Rectal smooth muscle tissue (tissue), 1 donor: ENCODE results near the gene UMAD1.

Experiments
- H3K27ac ChIP-seq: one replicate; pipeline ENCODE4 v1.7.0; 2013; ENCODE audit warnings: low read depth, low read length, inconsistent platforms
- H3K27me3 ChIP-seq: one replicate; pipeline ENCODE4 v1.7.0; 2013; ENCODE audit warnings: low read length; ENCODE audit not compliant: control insufficient read depth, insufficient read depth
- H3K36me3 ChIP-seq: one replicate; pipeline ENCODE4 v1.7.0; 2013; ENCODE audit warnings: low read length; ENCODE audit not compliant: control insufficient read depth, insufficient read depth
- H3K4me1 ChIP-seq: one replicate; pipeline ENCODE4 v1.7.0; 2013; ENCODE audit warnings: low read length; ENCODE audit not compliant: control insufficient read depth, insufficient read depth
- H3K4me3 ChIP-seq: one replicate; pipeline ENCODE4 v1.7.0; 2013; ENCODE audit warnings: low read length
- H3K9ac ChIP-seq: one replicate; pipeline ENCODE4 v1.7.0; 2013; ENCODE audit warnings: low read length

Gene UMAD1

DNA sequence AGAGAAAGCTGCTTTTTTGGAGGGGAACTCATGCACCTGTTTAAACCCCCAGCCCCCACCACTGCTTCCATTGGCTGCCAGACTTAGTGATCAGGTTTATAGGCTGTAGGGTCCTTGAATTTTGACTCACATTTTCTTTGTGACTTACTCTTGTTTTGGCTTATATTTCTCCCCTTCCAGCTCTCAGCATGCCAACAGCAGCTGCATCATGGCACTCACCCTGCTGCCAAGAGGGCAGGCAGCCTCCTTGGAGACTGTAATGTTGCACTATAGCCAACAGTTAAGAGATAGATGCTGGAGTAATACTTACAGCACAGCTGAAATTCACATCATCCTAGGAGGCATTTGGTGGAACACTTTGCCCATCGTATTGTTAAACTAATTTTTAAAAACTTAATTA is 230.0 kb downstream of the UMAD1 start:
- no peaks in the 10 kb centered on the region for H3K4me1 ChIP-seq
- no peaks in the 10 kb centered on the region for H3K27me3 ChIP-seq
- no peaks in the 10 kb centered on the region for H3K36me3 ChIP-seq
- H3K4me3 ChIP-seq, result no peak overlapping the region
- H3K9ac ChIP-seq, result no peak overlapping the region
- no peak overlapping the region for H3K27ac ChIP-seq

DNA sequence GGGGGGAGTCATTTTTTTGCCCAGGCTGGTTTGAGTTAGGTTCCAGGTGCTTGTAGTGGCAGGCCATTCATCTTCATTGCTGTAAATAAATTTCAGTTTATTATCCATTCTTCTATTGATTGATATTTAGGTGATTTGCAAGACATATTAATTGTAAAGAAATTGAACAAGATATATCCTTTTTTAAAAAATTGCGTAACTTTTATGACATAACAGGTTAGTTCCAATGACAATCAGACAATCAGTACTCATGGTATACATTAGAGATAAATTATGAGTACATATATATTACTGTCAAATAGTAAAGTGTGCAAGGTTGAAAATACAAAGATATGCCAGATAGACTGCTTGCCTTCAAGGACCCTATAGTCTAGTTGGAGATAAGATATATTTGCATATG is 235.9 kb downstream of the UMAD1 start:
- Histone ChIP-seq H3K36me3 (no peaks in the 10 kb centered on the region), H3K9ac (no peak overlapping the region), H3K4me1 (no peaks in the 10 kb centered on the region), H3K27ac (no peak overlapping the region), H3K27me3 (no peaks in the 10 kb centered on the region), H3K4me3 (no peak overlapping the region)

DNA sequence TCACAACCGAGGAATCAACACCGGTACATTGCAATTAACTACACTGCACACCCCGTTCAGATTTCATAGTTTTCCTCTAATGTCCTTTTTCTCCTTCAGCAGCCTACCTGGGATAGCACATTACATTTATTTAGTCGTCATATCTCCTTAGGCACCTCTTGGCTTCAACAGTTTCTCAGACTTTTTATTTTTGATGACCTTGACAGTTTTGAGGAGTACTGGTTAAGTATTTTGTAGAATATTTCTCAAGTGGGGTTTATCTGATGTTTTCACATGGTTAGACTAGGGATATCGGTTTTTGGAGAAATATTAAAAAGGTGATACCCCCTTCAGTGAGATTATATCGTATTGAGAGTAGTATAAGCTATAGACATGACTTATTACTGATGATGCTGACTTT is 241.0 kb downstream of the UMAD1 start:
- Histone ChIP-seq H3K27me3 (no peaks in the 10 kb centered on the region), H3K9ac (no peak overlapping the region), H3K4me3 (no peak overlapping the region), H3K36me3 (no peaks in the 10 kb centered on the region), H3K27ac (no peak overlapping the region), H3K4me1 (peaks cover 2% of the 10 kb centered on the region)

DNA sequence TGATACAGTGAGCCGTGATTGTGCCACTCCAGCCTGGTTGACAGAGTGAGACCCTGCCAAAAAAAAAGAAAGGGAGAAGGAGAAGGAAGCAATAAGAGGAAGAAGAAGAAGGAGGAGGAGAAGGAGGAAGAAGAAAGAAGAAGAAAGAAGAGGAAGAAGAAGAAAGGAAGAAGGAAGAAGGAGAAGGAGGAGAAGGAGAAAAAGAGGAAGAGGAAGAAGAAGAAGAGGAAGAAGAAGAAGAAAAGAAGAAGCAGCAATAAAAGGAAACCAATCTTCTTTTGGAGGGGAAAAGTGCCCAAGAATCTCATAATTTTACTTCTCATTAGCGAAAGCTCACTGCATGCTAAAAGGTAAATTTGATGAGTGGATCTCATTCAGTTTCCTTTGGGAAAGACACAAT is 242.3 kb downstream of the UMAD1 start:
- Histone ChIP-seq H3K4me3 (no peak overlapping the region), H3K27ac (no peak overlapping the region), H3K9ac (no peak overlapping the region), H3K36me3 (no peaks in the 10 kb centered on the region), H3K4me1 (peaks cover 2% of the 10 kb centered on the region), H3K27me3 (no peaks in the 10 kb centered on the region)

DNA sequence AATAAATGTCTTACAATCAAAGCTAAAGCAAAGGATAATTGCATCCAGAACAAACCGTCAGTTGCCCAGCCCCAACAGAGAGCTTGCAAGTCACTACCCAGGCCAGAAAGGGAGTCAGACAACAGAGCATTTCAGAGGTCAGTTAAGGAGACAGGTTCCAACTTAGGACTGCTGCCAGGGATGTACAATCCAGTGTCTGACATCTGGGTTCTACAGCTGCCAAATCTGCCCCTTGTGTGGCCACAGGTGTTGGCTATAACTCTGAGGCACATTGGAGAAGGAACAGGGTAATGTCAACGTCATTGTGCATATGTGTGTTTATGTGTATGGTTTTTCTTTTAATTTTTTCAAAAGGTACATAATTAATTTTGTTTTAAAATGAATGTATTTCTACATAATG is 242.8 kb downstream of the UMAD1 start:
- Histone ChIP-seq H3K27ac (no peak overlapping the region), H3K4me1 (peaks cover 2% of the 10 kb centered on the region)

DNA sequence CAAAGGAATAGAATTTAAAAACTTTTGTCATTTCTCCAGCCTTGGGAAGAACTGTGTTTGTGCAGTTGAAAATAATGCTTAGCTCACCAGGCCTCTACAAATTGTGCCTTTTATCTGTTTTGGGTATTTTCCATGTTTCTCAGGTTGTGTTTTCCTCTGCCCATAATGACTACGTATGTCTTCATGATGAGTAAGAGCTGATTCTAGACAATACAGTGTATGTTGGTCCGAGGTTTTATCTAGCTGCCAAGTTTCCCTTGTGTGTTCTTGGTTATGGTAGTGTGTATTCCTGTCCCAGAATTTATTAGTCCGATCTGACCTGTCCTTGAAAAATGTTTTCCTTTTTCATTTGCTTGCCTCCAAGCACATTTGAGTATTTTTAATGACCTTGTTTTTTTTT is 244.3 kb downstream of the UMAD1 start:
- no peaks in the 10 kb centered on the region for H3K36me3 ChIP-seq
- no peak overlapping the region for H3K27ac ChIP-seq
- no peaks in the 10 kb centered on the region for H3K27me3 ChIP-seq
- H3K9ac ChIP-seq, result no peak overlapping the region
- no peak overlapping the region for H3K4me3 ChIP-seq
- peaks cover 2% of the 10 kb centered on the region for H3K4me1 ChIP-seq

More for the DNA sequence above, 242.8 kb downstream of the UMAD1 start:
- Histone ChIP-seq H3K27me3 (no peaks in the 10 kb centered on the region), H3K36me3 (no peaks in the 10 kb centered on the region), H3K9ac (no peak overlapping the region), H3K4me3 (no peak overlapping the region)

DNA sequence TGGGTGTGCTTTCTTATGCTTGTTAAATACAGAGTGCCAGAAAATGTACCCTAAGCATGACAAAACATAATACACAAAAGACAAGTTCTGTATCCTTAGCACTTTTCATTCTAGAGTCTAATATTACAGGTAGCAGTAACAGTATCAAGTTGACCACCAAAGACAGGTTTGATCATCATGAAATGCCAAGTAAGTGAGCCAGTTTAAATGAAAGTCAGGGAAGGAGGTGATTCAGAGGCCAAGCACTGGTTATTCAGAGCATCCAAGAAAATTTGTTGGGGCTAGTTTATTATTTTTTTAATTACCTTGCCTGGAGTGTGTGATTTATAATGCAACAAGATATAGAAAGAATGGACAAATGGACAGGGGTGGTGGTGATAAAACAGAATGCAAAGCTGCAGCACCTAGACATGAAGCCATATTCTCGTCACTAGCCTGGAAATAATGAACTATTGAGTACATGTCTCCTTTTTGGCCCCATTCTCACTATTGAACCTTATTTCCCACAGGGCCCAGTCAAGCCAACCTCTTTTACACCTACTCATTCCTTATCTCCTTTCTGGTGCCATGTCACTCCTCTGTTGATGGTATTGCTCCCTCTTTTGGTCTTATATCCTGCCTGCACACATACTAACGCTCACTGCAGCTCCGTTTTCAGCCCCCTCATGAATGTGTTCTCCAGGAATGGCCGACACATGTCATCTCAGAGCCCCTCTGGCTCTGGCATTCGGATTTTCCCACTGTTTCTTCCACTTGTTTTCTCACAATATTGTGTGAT is 249.4 kb downstream of the UMAD1 start:
- no peaks in the 10 kb centered on the region for H3K36me3 ChIP-seq
- no peaks in the 10 kb centered on the region for H3K4me1 ChIP-seq
- H3K9ac ChIP-seq, result no peak overlapping the region
- no peak overlapping the region for H3K27ac ChIP-seq
- H3K27me3 ChIP-seq, result no peaks in the 10 kb centered on the region
- no peak overlapping the region for H3K4me3 ChIP-seq

DNA sequence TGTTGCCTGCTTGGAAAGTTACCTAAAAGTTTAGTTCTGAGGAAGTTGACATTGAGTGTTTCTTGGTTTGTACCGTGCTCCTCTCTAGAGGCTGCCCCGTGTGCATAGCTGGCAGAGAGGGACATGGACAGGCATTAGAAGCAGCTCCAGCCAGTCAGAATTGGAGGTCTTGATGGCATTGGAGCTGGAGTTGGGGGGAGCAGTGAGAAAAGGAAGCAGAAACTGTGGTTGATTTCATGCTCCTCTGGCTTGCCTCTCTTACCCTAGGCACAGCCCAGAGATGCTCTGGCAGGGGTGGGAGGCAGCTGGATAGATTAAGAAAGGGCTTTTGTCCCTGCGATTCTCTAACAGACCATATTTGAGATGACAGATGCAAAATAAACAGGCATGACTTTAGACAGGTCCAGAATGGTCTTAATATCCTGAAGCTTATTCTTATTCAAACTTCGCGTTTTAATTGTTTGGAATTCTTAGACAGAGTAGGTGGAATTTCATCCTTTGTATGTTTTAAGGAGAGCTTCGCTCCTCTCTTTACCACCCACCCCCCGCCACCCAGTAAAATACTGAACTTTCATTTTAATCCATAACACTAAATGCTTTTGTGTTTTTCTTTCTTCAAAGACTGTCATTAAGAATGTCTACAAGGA is 254.6 kb downstream of the UMAD1 start:
- no peak overlapping the region for H3K27ac ChIP-seq
- no peaks in the 10 kb centered on the region for H3K4me1 ChIP-seq
- H3K9ac ChIP-seq, result no peak overlapping the region
- H3K36me3 ChIP-seq, result no peaks in the 10 kb centered on the region
- no peak overlapping the region for H3K4me3 ChIP-seq
- no peaks in the 10 kb centered on the region for H3K27me3 ChIP-seq

DNA sequence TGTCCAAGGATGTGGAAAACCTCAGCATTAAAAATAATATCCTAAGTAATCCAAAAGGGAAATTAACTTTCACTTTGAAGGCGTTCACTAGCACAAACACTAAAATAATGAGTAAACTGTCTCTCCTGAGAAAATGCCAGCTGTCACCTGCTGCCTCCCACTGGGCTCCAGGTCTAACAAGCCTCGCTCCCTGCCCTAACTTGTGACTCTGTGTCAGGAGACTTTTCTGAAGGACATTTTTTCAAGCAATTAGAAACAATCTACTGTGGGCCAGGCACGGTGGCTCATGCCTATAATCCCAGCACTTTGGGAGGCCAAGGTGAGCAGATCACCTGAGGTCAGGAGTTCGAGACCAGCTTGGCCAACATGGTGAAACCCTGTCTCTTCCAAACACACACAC is 255.2 kb downstream of the UMAD1 start:
- H3K4me3 ChIP-seq, result no peak overlapping the region
- H3K36me3 ChIP-seq, result no peaks in the 10 kb centered on the region
- H3K27ac ChIP-seq, result no peak overlapping the region
- H3K4me1 ChIP-seq, result no peaks in the 10 kb centered on the region
- no peaks in the 10 kb centered on the region for H3K27me3 ChIP-seq
- no peak overlapping the region for H3K9ac ChIP-seq

DNA sequence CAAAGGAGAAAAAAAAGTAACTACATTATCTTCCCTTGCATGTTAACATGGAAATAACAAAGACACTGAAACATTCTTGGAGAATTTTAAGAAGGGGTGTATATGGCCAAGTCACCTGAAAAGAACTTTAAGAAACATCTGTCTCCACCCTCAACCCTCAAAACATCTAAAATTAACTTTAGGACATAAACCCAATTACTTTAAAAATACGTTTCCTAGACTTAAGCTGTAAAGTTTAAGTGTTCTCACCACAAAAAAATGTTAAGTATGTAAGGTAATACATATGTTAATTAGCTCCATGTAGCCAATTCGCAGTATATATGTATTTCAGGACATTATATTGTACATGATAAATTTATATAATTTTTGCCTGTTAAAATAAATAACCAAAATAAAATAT is 257.0 kb downstream of the UMAD1 start:
- Histone ChIP-seq H3K4me1 (no peaks in the 10 kb centered on the region), H3K27ac (no peak overlapping the region), H3K9ac (no peak overlapping the region), H3K4me3 (no peak overlapping the region), H3K27me3 (no peaks in the 10 kb centered on the region), H3K36me3 (no peaks in the 10 kb centered on the region)

DNA sequence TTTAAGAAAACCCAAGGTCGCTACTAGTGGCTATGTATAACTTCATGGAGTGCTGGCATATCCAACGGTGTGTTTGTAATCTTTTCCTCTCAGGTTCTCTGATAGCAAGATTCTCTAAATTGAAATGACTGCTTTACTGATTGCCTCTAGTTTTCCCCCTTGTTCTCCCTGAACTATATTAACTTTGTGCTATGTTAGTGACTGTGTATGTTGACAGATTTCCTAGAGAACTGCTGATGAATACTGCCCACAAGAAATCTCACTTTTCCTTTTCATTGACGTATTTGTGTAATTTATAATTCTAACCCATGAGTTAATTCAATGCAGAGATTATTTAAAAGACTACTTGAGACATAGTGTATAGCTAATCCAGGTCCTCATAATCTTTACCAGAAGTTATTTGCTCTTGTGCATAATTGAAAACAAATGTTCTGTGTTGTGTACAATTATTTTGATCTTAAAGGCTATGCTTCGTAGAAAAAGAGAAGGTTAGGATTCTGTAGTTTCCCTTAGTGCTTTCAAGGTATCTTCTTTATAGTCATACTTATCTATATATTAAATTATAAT is 257.5 kb downstream of the UMAD1 start:
- Histone ChIP-seq H3K27ac (no peak overlapping the region), H3K27me3 (no peaks in the 10 kb centered on the region), H3K9ac (no peak overlapping the region)

DNA sequence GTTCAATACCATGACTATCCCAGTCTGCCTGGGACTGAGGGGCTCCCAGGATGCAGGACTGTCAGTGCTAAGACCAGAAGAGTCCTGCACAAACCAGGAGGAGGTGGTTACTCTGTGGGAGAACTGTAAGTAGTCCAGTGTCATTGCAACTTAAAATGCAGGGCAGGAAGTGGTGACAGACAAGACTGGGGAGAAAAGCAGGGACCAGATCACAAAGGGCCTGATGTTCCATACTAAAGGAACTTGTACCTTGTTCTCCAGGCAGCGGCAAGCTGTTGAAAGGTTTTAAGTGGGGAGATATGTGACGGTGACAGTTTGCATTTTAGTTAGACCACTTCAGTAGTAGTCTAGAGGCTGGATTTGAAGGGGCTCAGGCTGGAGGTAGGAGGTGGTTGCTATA is 262.3 kb downstream of the UMAD1 start:
- Histone ChIP-seq H3K4me1 (no peaks in the 10 kb centered on the region), H3K36me3 (no peaks in the 10 kb centered on the region), H3K4me3 (no peak overlapping the region), H3K27me3 (no peaks in the 10 kb centered on the region), H3K9ac (no peak overlapping the region), H3K27ac (no peak overlapping the region)

More for the DNA sequence above, 257.5 kb downstream of the UMAD1 start:
- H3K4me1 ChIP-seq, result no peaks in the 10 kb centered on the region
- no peak overlapping the region for H3K4me3 ChIP-seq
- no peaks in the 10 kb centered on the region for H3K36me3 ChIP-seq

DNA sequence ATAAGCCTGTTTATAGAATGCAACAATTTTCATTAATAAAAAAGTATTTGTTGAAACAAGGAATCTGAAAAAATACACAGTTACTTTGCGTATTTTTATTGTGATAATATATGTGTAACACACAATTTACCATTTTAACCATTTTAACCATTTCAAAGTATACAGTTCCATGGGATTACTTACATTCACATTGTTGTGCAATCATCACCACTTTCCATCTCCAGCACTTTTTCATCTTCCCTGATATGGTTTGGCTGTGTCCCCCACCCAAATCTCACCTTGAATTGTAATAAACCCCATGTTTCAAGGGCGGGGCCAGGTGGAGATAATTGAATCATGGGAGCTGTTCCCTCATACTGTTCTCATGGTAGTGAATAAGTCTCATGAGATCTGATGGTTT is 266.8 kb downstream of the UMAD1 start:
- no peak overlapping the region for H3K9ac ChIP-seq
- H3K4me3 ChIP-seq, result no peak overlapping the region
- no peaks in the 10 kb centered on the region for H3K27me3 ChIP-seq
- no peak overlapping the region for H3K27ac ChIP-seq
- no peaks in the 10 kb centered on the region for H3K36me3 ChIP-seq
- no peaks in the 10 kb centered on the region for H3K4me1 ChIP-seq
